Amniotic epithelial cell (primary cell): ENCODE results near the gene ETS1.

Source experiments
- DNase-seq: peaks from one replicate; pipeline ENCODE4 v3.0.0-alpha.2; 2010; ENCODE audit warnings: low read depth

Gene ETS1

DNA sequence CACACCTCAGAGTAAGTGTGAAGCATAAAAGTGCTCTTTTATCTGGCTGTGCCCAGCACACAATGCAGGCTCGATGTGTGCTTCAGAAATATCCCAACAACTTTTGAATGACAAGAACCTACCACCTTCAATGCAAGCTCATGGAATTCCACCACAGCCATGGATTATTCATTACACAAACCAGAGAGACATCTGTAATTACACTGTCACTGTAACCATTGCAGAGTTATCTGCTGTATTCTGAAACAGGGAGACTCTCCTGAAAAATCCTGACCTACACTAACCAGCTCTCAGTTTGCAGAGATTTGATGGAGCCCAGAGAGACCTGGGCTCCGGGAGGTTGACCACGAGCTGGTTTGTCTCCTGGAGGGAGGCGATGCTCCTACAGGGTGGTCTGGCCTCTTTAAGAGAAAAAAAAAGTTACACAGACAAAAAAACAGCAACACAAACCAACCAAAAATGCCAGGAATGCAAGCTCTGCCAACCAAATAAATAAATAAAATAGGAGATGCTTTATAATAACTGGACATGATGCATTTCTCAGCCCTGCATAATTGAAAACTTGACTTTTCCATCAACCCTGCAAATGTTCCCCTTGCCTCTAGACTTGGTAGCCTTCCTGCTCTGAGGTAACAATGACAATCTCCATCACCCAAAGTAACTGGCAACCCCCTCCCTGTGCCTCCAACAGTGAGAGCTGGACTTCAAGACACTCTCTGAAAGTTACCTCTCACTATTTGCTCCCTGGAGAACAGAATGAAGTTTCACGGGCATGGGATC is 69.7 kb downstream of the ETS1 start:
- DNase-seq = peak; percentile 86

DNA sequence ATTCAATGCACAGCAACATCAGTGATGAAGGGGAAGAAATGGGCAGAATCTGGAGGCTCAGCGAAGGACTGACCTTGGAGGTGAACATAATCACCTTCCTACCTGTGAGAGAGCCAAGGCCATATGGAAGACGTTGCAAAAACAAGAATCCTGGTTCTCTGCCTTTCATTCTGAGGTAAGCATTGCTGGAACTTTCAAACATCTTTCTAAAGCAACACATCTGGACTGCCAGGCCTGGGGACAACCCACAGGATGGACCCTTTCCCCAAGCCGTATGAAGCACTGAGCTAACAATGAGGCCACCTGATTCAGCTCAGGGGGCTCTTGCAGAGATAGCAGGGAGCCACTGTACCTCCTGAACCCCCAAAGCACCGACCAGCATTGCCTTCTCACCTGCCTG is 70.5 kb downstream of the ETS1 start:
- DNase-seq = no peak

DNA sequence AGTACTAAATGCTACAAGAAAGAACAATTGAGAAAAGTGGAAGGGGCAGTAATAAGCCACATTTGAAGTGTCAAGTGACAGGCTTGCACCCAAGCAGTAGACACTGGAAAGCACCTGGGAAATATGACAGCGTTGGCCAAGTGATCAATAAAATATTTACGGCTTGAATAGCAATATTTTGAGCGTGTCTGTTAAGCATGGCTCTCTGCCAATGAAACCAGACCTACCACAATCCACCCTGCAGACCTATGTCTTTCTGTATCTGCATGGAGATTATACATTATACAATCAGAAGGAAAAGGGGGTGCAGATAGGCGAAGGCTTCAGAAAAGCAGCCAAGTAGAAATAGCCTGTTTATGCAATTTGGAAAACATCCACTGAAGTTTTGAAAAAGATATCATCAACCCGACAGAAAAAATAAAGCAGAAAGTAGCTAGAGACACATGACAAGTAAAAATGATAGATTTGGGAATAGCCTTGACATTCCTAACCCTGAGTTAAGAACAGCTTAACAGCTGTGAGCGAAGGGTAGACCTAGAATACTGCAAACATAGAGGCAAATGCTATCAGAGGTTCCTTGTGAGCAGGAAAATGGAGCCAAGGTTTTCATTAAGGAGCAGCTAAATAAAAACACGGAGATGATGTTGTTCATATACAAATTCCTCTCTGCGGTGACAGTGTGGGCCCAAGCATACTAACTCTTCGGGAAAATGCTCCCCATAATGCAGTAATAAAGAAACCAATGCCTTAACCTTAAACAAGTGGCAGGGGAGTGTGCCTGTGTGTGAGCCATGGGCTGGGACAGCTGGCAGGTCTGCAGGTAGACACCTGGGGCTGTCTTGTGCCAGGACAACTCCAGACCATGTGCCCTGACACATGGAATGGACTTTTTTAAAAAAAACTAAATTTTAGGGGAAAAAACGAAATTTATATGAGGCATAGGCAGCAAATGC is 71.3 kb downstream of the ETS1 start:
- peak; percentile 39 for DNase-seq

DNA sequence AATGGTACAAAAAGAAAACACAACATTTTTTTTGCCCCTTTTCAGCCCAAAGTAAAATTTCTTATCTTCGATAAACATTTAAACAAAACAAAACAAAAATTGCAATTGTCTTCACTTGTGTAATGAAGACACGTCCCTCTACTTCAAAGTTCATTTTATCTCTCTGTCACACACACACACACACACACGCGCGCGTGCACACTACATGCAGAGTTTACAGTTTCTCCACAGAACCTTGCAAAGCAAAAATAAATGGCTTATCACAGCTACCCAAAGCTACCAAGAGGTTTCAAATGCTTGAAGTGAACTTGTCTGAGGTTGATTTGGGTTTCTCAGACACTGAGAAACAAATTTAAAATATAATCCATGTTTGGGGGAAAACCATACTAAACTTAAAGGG is 72.3 kb downstream of the ETS1 start:
- DNase-seq = no peak

DNA sequence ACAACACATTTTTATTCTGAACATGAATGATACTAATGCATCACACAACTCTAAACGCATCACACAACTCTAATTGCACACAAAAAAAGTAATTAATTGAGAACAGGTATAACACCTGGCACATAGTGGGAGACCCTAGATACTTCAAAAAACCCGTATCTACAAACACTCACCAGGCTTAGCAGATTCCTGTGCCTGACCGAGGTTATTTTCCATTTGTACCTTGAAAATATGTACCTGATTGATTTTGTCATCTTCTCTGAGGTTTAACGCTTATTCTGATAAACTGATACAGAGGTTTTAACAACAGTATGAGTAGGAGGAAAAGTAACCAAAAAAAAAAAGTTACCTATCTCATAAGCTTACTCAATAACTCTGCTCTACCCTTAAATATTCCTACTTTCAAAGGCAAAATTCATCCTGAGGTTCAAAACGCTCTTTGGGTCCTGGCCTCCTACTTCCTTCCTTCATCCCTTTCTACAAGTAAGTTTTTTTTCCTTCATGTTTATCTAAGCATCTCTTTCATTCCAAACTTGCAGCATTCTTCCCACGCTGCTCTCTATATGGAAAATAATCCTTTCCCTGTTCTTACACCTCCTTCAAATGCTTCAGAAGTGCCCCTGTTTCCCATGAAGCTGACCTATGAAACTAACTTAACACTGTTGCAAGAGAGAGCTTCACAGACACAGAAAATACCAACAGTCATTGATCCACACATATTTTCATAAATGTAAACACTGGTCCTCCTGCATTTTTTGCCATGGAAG is 73.3 kb downstream of the ETS1 start:
- DNase-seq = peak; percentile 21

DNA sequence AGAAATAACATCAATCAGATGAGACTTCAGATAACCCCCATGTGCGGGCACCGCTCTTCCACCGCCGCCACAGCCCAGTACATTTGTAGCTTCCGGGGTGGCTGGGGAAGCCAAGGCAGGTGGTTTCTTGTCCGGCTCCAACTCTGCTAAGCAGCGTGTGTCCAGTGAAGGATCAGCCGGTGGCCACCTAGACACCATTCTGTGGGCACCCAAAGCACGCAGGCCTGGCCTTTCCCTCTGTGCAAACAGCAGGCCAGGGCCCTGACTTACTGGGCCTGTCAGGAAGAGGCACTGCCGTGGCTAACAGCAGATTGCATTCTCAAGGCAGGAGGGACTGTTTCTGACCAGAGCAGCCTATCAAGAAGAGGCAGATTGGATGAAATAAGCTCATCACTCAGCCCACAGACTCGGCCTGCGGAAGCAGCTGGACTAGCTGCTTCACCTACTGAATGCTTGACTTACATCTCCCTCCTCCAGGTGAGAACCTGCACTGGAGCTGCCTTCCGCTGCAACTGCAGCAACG is 74.8 kb downstream of the ETS1 start:
- no peak for DNase-seq

DNA sequence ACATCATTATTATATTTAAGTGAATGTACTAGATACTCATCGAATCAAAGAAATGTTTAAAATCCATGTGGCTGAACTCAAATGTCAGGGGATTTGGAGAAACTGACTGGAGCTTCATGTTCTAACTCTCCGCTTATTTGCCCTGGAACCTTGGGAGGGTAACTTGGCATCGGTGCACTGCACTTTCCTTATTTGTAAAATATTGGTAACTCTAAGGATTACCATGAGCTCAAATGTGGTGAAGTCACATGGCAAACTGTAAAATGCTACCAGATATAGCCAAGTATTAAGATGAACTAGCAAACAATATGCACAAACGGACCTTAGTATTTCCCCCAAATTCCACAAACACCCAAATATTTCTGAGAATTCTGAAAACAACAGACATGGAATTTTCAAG is 75.6 kb downstream of the ETS1 start:
- no peak for DNase-seq

DNA sequence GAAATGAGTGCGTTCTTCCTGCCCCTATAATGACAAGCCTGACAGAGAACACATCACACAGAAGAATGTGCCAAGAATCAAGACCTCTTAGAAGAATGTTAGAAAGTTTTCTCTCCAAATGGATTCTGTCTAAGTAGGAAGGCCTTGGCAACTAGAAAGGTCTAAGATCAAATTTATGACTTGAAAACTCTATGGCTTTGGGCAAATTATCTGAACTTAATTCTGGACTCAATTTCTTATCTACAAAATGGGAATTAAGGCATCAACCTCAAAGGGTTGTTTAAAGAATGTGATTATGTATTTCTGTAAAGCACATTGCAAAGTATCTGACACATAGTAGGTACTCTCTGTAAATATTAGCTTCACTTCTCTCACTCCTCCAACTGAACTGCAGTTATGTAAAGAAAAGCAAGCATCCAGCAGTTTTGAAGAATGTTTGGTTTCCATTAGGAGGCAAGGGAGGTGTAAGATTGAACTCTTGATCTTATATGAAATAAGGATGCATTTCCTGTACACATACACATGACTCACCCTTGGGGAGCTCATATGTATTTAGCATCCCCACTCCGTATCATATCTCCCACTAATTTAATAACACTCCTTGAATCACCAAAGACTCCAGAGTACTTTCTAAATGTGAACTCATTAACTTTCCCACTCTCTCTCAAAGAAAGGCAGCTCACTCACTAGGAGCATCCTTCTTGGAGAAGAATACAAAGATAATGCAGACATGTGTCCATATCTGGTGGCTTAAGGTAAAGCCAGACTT is 77.6 kb downstream of the ETS1 start:
- peak; percentile 54 for DNase-seq

DNA sequence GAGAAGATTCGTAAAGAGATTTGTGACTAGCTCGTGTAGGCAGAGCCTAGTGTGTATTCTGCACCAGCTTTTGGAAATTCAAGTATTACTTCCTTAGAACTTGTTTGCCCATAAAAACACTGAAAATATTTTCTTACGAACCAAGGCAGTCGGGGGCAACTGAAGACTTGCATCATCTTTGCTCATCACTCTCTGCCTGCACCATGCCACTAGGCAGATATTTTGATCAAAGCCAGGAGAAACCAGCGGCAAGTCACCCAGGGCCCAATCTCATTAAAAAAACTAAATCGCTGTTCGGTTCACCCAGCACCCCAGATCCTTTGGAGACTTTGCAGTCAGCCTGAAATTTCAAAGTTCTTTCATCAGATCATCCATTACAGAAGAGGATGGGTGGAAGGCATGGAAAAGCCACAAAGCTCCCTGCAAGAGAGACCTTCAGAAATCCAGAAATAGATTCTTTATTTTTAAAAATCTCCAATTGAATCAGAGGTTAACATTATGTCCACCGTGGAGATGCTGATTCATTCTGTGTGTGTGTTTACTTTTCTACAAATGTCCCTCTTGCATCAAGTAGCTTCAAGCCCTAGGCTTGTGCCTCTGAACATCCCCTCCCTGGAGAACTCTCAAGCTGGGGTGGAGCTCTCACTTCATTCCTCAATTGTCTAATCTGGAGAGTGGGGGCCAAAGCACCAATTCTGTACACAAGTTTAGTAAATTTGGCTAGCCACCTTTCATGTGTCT is 78.4 kb downstream of the ETS1 start:
- peak; percentile 40 for DNase-seq

DNA sequence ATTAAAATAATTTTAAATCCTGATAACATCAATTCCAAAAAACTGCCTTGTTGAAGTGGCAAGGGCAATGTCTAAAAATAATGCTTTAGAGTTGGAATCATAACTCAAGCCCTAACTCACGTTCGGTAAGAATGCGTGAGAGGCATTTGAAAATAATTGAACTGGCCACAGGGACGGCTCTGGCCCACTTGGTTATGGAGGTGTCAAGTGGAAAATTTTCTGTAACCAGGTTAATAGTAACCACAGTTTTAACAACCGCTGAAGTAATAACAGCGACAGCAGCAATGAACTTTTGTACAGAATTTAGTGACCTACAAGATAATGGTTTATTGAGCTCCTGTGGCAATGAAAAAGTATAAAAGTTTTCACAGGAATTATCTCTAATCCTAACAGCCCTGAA is 79.4 kb downstream of the ETS1 start:
- no peak for DNase-seq

DNA sequence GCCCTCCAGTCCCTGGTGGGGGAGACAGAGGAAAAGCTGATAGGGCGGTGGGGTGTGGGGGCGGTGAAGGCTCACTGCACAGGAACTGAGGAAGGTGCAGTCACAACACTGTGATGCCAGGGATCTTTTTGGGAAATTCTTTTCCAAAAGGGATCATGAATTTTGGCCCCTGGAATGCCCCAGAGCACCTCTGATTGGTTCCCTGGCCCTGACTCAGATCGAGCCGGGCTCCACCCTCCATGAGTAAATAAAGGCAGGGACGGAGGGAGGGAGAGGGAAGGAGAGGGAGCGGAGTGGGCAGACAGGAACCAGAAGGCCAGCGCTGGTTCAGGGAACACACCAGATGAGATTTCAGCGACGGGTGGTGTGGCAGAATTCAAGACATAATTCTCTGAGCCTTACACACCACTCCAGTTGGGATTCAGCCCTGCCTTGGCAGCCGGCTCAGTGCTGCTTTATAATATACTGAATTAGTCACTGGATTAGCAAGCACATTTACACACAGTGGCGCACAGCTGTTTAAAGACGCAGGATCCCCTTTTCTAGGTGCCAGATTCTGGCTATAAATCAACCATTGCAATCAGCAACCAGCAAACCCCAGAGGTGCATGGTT is 80.3 kb downstream of the ETS1 start:
- peak; percentile 97 for DNase-seq

DNA sequence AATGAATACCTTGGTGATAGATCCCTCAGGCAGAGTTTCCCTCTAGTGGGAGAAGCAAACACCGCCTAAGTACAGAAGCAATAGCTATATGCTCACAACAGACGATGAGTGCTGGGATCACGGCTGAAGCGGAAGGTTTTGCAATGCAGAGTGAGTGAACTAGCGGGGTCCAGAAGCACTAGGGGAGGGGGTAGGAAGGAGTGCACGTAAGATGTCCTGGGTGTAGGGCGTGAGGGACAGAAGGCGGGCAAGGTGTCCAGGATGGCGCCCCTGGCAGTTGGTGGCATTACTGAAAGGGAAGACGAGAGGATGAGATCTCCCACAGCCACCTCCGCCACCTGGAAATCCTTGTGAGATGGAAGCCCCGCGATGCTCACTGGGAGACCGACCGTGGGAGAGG is 81.0 kb downstream of the ETS1 start:
- DNase-seq = no peak

DNA sequence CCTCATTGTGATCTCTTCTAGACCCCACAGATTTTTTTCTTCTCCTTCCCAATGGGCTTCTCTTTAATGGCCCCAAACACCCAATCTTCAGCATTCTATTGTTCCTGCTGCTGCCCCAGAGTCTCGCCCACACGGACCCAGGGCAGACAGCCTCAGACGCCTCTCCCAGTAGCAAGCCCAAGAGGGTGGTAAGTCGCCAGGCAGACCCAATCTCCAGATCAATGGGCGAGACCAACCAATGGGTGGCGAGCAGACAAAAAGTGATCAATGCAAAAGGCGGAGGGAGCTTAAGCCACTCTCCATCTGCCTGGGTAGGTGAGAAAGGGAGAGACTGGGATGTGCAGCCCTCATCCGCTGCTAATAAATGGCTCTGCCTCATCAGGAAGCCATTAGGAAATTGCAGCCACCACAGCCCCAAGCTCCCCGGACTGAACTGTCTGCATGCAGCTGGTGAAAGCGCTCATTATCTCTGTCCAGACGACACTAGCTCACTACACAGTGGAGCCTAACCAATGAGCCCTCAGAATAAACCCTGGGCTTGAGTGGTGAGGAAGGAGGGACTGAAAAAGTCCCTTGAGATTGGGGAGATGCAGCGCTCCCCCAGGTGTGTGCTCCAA is 81.8 kb downstream of the ETS1 start:
- no peak for DNase-seq

DNA sequence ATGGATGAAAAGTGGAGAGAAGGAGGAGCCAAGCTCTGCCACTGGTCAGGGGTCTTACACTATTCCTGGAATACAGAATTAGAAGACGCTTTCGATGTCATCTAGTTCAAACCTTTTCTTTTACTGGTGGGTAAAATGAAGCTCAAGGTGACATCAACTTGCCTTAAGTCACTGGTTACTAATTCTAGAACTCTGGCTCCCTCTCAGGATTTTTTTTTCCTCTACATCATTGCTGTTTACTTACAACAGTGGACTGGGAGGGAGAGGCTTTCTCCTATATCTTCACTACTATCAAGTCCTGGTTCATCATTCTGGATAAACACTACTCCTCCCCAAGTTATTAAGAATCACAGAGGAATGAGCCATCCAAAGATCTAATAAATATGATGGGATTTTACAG is 82.9 kb downstream of the ETS1 start:
- DNase-seq = no peak

DNA sequence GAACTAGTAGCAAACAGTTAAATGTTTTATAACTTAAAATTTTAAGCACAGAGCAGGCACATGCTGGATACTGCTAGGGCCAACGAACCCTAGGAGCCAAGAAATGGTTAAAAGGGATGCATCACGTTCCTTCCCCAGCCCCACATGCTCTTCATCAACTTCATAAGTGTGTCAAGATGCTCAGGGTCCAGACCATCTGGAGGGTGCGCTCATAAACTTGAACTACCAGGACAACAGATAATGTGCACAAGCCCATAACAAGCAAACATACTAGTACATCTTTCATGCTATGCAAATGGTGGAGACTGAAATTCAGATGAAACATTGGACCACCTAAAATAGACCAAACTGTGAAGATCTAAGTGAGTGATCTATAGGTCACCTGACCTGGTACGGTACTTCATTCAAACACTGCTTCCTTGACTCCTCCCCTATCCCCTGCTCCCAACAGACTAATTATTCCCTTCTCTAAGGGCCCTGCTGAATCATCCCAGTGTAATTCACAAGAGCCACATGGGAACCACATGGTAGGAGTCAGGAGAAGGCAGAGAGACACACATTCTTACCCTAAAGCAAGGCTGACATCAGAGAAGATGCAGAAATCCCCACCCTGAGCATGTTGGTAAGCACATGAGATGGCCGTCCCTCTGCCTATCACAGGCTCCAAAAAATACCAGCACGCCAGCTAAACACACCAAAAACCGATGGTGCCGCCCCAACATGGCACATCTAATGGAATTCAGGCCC is 83.9 kb downstream of the ETS1 start:
- peak; percentile 92 for DNase-seq

DNA sequence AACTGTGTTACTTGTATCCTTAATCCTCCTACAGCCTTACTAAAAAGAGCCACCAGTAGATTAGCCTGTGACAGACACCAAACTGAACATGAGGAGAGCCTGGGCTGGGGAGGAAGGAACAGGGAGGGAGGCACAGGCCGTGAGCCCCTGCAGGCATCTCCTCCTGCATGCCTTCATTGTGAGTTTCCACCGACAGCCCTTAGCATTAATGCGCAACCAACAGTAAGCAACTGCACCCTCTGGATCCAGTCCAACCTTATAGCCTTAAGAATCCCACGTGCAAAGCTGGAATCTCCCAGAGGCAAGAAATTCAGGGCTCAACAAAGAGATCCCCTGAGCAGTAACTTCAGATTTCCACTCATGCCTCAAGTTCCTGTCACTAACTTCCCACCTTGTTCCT is 84.6 kb downstream of the ETS1 start:
- peak; percentile 96 for DNase-seq

DNA sequence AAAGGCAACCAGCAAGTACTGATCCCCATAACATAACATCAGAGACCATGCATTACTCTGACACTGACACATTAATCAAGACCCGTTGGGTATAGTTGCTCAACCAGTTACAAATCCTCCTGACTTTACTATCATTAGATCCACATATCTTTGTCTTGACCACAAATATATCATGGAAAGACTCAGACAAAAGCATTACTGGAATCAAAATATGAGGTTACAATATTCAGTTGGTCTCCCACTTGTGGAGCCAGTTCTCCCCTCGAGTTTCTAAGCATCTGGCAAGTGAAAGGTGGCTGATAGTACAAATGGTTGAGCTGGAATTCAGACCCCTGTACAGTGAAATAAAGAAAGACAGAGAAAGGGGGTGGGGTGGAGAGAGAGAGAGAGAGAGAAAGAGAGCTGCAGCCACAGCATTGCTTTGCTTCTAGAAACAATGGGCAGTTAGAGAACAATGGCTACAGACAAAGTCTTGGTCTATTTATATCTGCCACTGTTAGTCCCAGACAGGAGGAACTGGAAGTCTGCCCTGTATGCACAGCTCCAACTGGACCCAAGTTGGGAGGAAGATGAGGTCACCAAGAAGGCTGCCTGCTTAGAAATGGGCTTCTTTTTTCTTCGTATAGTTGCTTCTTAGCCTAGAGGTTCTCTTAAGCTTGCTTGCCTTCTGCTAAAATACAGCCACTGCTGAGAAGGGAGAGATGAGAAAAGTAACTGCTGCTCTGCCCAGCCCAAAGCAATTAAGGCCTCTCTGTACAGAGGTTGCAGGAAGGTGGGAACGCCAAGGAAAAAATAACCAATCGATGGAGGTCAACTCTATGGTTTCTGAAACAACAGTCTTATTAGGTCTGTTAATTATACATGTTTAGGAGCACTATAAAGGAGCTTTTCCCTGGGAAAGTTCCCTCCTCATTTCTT is 85.5 kb downstream of the ETS1 start:
- DNase-seq = peak; percentile 93

DNA sequence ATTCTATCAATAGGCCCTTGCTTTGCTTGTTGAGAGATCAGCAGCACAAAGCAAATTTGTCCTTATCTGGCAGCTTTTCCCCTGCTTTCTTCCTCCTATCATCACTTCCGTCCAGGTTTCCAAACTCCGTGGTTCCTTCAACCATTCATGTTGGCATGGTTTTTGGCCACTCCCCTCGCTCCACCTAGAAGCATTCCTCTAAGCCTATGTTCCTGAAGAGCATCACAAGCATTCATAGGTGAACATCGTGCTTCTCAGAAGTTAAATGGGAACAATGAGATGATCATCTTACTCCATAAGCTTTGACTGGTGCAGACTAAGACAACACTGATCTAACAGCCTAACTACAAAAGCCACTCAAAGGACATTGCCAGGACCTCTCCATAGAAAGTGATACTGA is 86.3 kb downstream of the ETS1 start:
- no peak for DNase-seq
